Suprapubic skin (tissue), 3 donors: Measurements from ENCODE around the gene UBE2J1.

Source experiments
- EP300 ChIP-seq: sonication (generic); formaldehyde crosslinking; IDR thresholded peaks from one replicate; pipeline ENCODE4 v1.6.1; 2017; ENCODE audit warnings: antibody characterized with exemption
- TF ChIP-seq, protein P1 (sequence below), 2 donors: fragments of 200-600 bp in 1 of 2; fragments of 450-650 bp in 1 of 2; sonication (generic) in 1 of 2; IDR thresholded peaks; one replicate each; pipeline ENCODE4 v1.5.1; 2016 to 2019; ENCODE audit warnings: antibody characterized with exemption in 2 of 2, mild to moderate bottlenecking in 1 of 2, moderate library complexity in 1 of 2

DNA sequence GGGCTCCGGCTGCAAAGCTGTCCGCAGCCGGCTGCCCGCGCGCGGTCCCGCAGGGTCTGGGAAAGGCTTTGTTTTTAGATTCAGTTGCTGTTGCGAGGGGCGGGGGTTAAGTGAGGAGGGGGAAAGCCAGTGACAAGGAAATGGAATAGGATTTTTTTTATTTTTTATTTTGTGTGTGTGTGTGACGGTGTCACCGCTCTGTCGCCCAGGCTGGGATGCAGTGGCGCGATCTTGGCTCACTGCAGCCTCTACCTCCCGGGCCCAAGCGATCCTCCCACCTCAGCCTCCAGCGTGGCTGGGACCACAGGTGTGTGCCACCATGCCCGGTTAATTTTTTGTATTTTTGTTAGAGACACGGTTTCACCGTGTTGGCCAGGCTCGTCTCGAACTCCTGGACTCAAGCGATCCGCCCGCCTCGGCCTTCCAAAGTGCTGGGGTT lies 615 bp upstream of the UBE2J1 start:
- no peak for TF ChIP-seq EP300
- TF ChIP-seq, protein P1, sequence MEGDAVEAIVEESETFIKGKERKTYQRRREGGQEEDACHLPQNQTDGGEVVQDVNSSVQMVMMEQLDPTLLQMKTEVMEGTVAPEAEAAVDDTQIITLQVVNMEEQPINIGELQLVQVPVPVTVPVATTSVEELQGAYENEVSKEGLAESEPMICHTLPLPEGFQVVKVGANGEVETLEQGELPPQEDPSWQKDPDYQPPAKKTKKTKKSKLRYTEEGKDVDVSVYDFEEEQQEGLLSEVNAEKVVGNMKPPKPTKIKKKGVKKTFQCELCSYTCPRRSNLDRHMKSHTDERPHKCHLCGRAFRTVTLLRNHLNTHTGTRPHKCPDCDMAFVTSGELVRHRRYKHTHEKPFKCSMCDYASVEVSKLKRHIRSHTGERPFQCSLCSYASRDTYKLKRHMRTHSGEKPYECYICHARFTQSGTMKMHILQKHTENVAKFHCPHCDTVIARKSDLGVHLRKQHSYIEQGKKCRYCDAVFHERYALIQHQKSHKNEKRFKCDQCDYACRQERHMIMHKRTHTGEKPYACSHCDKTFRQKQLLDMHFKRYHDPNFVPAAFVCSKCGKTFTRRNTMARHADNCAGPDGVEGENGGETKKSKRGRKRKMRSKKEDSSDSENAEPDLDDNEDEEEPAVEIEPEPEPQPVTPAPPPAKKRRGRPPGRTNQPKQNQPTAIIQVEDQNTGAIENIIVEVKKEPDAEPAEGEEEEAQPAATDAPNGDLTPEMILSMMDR (IDR thresholded peaks at IDR 0.05), result no peak
